Activated CD4-positive, alpha-beta T cell treated with anti-CD3 and anti-CD28 coated beads for 36 hours (primary cell): ENCODE measurements around the gene EPHX1. TPM values are rescaled to one million over a fixed set of nuclear protein-coding genes. Genes with fewer than 3 reads are reported as not detected.

Experiments
- ATAC-seq: fragments of 200-7000 bp; cut with Tn5 transposase; one replicate; pipeline ENCODE4 v1.10.0; 2021; ENCODE audit warnings: mild to moderate bottlenecking, moderate library complexity
- CTCF ChIA-PET: fragments of 350-600 bp; sonication (Branson Sonifier 250); formaldehyde crosslinking; loops from one replicate; lab custom pipeline; 2021; ENCODE audit warnings: antibody characterized with exemption; lab: Charles Lee
- POLR2A ChIA-PET: fragments of 350-600 bp; sonication (Branson Sonifier 250); formaldehyde crosslinking; loops from one replicate; lab custom pipeline; 2021; ENCODE audit warnings: antibody characterized with exemption, inconsistent platforms; lab: Charles Lee
- DNase-seq: peaks from one replicate; pipeline ENCODE4 v3.0.0-alpha.2; 2020
- H3K27ac Mint-ChIP-seq: one replicate; pipeline ENCODE4 v1.8.0; 2021; ENCODE audit warnings: mixed read lengths
- H3K27me3 Mint-ChIP-seq: one replicate; pipeline ENCODE4 v1.8.0; 2021; ENCODE audit warnings: mixed read lengths
- H3K36me3 Mint-ChIP-seq: one replicate; pipeline ENCODE4 v1.8.0; 2021; ENCODE audit warnings: low read depth, mixed read lengths
- H3K4me1 Mint-ChIP-seq: one replicate; pipeline ENCODE4 v1.8.0; 2021; ENCODE audit warnings: mixed read lengths
- H3K4me3 Mint-ChIP-seq: one replicate; pipeline ENCODE4 v1.8.0; 2021; ENCODE audit warnings: mild to moderate bottlenecking, moderate library complexity, mixed read lengths
- H3K9me3 Mint-ChIP-seq: one replicate; pipeline ENCODE4 v1.8.0; 2021; ENCODE audit warnings: low read depth, mixed read lengths
- intact Hi-C, 2 experiments: fragments of 100-400 bp; cut with DNase I in 1 of 2; cut with micrococcal nuclease in 1 of 2; formaldehyde crosslinking; loops; one replicate each; pipeline versions ENCODE4 v1.14.2 to v1.15.1; 2022 to 2024; cut with DNase I, micrococcal nuclease
- total RNA-seq, 2 experiments: library from RNA; stranded (reverse); gene quantifications; one replicate each; pipeline ENCODE4 v1.2.3, GENCODE V29; 2021

EPHX1 gene
- total RNA-seq, 2 experiments from 2014 or later = 2.5 to 2.6 TPM

DNA sequence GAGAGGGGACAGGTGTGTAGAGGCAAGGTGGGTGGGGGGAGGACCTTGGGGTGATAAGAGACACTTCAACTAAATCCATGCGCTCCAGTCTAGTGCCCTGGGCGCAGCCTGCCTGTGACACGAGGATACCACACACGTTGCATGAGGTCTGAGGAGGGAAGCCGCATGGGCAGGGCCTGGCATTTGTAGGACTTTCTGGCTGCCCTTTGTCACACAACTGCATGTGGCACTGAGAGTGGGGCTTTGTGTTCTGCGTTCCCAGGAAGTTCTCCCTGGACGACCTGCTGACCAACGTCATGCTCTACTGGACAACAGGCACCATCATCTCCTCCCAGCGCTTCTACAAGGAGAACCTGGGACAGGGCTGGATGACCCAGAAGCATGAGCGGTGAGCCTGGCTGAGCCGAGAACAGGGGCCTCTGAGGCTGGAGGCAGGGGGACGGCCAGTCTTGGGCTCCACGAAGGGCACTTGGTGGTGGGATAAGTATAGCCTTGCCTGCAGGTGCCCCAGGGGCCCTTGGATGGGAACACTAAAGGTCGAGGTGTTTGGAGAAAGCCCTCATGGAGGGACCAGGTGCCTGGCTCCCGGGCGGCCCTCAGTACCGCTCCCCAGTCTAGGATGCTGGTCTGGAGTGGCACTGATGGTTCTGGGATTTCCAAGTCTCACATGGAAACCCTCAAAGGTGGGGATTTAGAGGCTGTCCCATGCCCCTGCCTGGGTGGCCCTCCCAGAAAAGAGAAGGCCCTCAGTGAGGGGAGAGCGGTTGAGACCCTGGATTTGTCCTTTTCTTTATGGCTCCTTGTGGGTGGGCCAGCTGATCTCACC, 34.5 kb downstream of the EPHX1 start:
- no peaks in the 10 kb centered on the region for H3K9me3 Mint-ChIP-seq
- DNase-seq = no peak
- POLR2A ChIA-PET = no interaction called here
- intact Hi-C loops = loop anchor here in 1 of 2 experiments (10.0 kb wide), 1 partner anchor 370 kb away; no protein-coding TSS in a partner anchor
- H3K4me1 Mint-ChIP-seq = peaks cover 26% of the 10 kb centered on the region
- CTCF ChIA-PET = interaction anchor here (0.6 kb wide), 1 partner anchor 13 kb away, joined by 3 read pairs; no protein-coding TSS in a partner anchor
- ATAC-seq = no peak
- no peaks in the 10 kb centered on the region for H3K27me3 Mint-ChIP-seq
- H3K36me3 Mint-ChIP-seq = peaks cover 9% of the 10 kb centered on the region
- H3K27ac Mint-ChIP-seq = no peak overlapping the region
- no peak overlapping the region for H3K4me3 Mint-ChIP-seq

DNA sequence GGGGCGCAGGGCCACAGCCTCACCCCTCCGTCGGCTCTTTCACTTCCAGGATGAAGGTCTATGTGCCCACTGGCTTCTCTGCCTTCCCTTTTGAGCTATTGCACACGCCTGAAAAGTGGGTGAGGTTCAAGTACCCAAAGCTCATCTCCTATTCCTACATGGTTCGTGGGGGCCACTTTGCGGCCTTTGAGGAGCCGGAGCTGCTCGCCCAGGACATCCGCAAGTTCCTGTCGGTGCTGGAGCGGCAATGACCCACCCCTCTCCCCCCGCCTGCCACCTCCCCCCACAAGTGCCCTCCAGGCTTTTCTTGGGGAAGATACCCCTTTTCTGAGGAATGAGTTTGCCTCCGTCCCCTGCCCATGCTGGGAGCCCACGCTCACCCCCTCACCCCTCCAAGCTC, 35.2 kb downstream of the EPHX1 start:
- intact Hi-C loops = loop anchor here in 1 of 2 experiments (10.0 kb wide), 1 partner anchor 370 kb away; no protein-coding TSS in a partner anchor

DNA sequence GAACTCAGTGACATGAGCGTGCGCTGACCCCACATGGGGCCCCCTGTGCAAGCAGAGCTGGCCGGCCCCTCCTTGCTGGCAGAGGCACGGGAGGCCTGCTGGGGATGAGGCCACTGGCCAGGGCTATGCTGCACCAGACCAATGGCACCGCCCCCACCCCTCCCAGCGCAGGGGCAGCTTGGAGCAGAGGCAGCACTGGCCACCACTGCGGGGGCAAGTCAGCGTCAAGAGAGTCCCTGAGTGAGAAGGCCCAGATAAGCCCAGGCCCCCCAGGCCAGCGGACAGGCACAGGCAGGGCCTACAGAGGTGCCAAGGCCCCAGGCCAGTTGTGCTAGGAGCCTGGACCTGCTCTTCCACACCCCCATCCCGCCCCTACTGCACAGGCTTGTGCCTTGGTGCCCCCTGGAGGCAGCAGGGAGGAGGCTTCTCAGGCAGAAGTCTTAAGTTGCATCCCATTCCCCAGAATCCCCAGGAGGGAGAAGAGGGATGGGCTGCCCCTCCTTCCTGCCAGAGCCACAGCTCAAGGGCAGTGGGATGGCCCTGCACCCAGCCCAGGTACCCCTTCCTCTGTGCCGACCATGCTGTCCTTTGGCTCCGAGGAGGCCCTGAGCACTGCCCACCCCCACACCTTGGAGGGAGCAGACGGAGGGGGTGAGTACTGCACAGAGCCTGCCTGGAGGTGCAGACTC, 35.8 kb downstream of the EPHX1 start:
- CTCF ChIA-PET = interaction anchor here (0.8 to 1.0 kb wide), 2 partner anchors 36 to 287 kb away, joined by 3 to 5 read pairs; partner anchors contain the start of gene TMEM63A
- Mint-ChIP-seq H3K9me3 (no peaks in the 10 kb centered on the region), H3K36me3 (peaks cover 21% of the 10 kb centered on the region), H3K27me3 (no peaks in the 10 kb centered on the region), H3K4me3 (no peak overlapping the region), H3K27ac (no peak overlapping the region), H3K4me1 (peaks cover 34% of the 10 kb centered on the region)
- intact Hi-C loops = loop anchor here in 1 of 2 experiments (10.0 kb wide), 1 partner anchor 371 kb away; no protein-coding TSS in a partner anchor
- DNase-seq (peak; percentile 64), ATAC-seq (peak; percentile 43)
- POLR2A ChIA-PET = no interaction called here

More for the DNA sequence above, 35.2 kb downstream of the EPHX1 start:
- ATAC-seq (no peak), DNase-seq (no peak)
- Mint-ChIP-seq H3K4me3 (no peak overlapping the region), H3K27me3 (no peaks in the 10 kb centered on the region), H3K27ac (no peak overlapping the region), H3K36me3 (peaks cover 15% of the 10 kb centered on the region), H3K9me3 (no peaks in the 10 kb centered on the region), H3K4me1 (peaks cover 31% of the 10 kb centered on the region)
- POLR2A ChIA-PET = no interaction called here
- CTCF ChIA-PET = interaction anchor here (1.0 kb wide), 1 partner anchor 37 kb away, joined by 3 read pairs; the partner anchor contains the start of gene TMEM63A

DNA sequence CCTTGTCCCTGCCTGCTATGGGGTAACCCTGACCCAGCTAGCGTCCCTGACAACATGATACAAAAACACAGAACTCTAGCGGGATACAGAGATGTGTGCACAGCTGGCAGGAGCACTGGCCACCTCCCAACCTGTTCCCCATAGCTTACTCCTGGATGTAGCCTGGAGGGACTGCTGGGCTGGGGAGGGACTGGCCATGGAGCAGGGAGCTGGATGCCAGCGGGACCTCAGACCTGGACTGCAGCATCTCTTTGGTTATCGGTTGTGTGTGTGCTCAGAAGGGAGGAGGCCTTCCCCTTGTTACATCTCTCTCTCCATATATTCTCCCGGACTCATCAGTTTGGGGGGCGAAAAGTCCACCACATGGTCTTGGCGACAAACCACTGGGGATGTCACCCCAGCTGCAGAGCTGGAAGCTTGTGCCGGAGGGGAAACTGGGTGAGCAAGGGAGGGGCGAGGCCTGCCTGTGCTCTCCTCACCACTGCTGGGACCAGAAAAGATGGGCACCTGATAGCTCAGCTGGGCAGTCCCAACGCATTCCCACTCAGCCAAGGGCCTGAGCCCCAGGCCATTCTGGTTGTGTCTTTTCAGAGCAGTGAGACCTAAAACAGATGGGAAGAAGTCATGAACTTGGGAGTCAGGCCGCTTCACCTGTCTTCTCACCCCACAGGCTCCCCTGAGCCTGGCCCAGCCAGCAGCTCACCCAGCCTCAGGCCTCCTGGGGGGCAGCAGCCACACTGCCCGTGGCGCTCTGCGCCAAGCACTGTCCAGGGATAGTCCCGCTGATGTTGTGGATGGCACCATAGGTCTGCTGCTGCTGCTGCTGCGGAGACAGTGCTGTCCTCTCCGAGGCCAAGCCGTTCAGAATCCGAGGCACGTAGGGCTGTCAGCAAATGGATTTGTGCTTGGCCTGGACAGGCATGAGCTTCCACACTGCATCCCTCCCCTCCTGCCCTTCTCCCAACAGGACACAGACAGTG, 36.7 kb downstream of the EPHX1 start:
- Mint-ChIP-seq H3K9me3 (no peaks in the 10 kb centered on the region), H3K4me3 (no peak overlapping the region), H3K27ac (peak overlapping the region; percentile 29), H3K36me3 (peaks cover 25% of the 10 kb centered on the region), H3K27me3 (no peaks in the 10 kb centered on the region), H3K4me1 (peaks cover 35% of the 10 kb centered on the region)
- POLR2A ChIA-PET = no interaction called here
- ATAC-seq (no peak), DNase-seq (no peak)
- CTCF ChIA-PET = interaction anchor here (0.8 kb wide), 1 partner anchor 288 kb away, joined by 5 read pairs; no protein-coding TSS in a partner anchor
- intact Hi-C loops = loop anchor here in 1 of 2 experiments (10.0 kb wide), 1 partner anchor 372 kb away; no protein-coding TSS in a partner anchor

DNA sequence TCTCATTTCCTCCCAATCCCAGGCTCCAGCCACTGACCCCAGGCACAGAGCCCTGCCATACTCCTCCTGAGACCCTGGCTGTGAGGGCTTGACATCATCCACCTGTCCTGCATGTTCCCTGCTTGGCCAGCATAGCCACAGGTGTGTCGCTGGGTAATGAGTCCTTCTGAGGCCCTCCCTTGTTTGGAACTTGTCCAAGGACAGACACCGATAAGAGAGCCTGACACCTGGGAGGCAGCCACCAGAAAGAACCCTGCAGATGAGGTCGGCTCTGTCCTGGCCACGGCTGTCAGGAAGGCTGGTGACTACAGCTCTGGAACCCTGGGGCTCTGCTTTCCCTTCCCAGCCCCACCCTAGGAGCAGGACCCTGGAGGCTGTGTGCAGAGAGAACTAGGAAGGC, 37.7 kb downstream of the EPHX1 start:
- CTCF ChIA-PET = no interaction called here
- H3K36me3 Mint-ChIP-seq = peaks cover 32% of the 10 kb centered on the region
- no peak overlapping the region for H3K4me3 Mint-ChIP-seq
- peaks cover 42% of the 10 kb centered on the region for H3K4me1 Mint-ChIP-seq
- DNase-seq = no peak
- intact Hi-C loops = loop anchor here (2.0 to 10.0 kb wide), 2 partner anchors 373 kb away; no protein-coding TSS in a partner anchor
- H3K27me3 Mint-ChIP-seq = no peaks in the 10 kb centered on the region
- H3K27ac Mint-ChIP-seq = no peak overlapping the region
- no peak for ATAC-seq
- POLR2A ChIA-PET = interaction anchor here (0.6 kb wide), 1 partner anchor 387 kb away, joined by 3 read pairs; no protein-coding TSS in a partner anchor
- no peaks in the 10 kb centered on the region for H3K9me3 Mint-ChIP-seq

DNA sequence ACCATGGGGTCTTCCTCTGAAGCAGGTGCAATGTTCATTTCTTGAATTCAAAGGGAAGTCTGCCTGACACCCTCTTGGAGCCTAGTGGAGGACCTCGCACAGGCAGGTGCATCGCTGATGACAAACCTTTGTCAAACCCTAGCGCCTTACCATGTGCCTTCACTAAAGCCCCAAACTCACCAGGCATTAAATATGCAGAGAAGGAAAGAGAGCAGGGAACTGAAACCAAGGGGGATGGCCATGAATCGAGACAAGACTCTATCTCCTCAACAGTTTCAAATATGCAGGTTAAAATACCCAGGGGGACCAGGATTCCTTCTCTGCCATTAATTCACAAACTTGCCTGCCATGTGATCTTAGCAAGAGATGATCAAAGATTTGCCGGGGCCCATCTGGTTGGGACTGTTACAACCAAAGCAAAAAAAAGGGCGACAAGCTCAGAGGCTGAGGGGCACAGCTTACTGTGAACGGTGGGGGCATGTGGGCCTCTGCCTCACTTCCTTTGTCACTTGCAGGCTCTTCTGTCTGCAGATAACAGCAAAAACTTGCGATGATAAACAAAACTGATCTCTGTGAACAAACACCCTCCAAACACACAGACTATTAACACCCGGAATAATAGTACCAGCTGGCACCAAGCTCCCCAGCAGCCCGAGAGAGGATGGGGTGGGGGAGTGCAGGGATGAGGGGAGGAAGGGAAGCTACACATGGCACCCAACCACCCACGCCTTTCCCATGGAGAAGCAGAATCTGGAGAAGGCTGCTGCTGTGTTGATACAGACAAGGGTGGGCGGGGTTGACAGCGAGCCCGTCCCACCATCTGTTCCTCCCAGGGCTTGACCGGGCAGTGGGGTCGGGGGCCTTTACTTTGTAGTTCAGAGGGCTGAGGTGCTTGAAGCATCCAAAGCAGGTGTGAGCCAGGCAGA, 38.4 kb downstream of the EPHX1 start:
- no peak for DNase-seq
- peaks cover 42% of the 10 kb centered on the region for H3K4me1 Mint-ChIP-seq
- H3K36me3 Mint-ChIP-seq = peaks cover 37% of the 10 kb centered on the region
- ChIA-PET POLR2A (interaction anchor here (0.6 kb wide), 1 partner anchor 388 kb away, joined by 3 read pairs; no protein-coding TSS in a partner anchor), CTCF (interaction anchor here (0.8 kb wide), 1 partner anchor 211 kb away, joined by 4 read pairs; no protein-coding TSS in a partner anchor)
- H3K9me3 Mint-ChIP-seq = no peaks in the 10 kb centered on the region
- H3K27ac Mint-ChIP-seq = peak overlapping the region; percentile 77
- H3K4me3 Mint-ChIP-seq = no peak overlapping the region
- no peak for ATAC-seq
- intact Hi-C loops = loop anchor here (2.0 to 10.0 kb wide), 2 partner anchors 373 kb away; no protein-coding TSS in a partner anchor
- no peaks in the 10 kb centered on the region for H3K27me3 Mint-ChIP-seq

DNA sequence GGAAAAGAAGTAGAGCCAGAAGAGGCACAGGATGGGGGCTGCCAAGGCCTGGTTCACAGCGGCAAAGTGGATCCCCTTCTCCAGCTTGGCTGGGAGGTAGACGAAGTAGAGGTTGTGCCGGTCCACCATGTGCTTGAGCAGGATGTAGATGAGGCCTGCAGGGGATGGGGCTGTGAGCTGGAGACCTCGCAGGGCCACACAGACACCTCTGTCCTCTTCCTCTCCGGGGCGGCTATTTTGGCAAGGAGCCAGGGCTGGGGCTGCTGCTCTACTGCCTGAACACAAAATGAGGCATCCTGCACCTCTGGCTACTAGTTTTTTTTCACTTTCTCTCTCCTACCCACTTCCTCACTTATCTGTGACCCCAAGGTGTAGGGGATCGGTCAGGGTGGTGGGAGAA, 40.0 kb downstream of the EPHX1 start:
- no peaks in the 10 kb centered on the region for H3K27me3 Mint-ChIP-seq
- DNase-seq (peak; percentile 34), ATAC-seq (no peak)
- CTCF ChIA-PET = interaction anchor here (0.5 to 0.6 kb wide), 2 partner anchors 23 to 24 kb away, joined by 3 read pairs; no protein-coding TSS in a partner anchor
- POLR2A ChIA-PET = no interaction called here
- H3K4me1 Mint-ChIP-seq = peaks cover 42% of the 10 kb centered on the region
- H3K9me3 Mint-ChIP-seq = no peaks in the 10 kb centered on the region
- H3K27ac Mint-ChIP-seq = peak overlapping the region; percentile 56
- H3K36me3 Mint-ChIP-seq = peaks cover 46% of the 10 kb centered on the region
- intact Hi-C loops = loop anchor here (2.0 to 10.0 kb wide), 2 partner anchors 375 kb away; no protein-coding TSS in a partner anchor
- no peak overlapping the region for H3K4me3 Mint-ChIP-seq

DNA sequence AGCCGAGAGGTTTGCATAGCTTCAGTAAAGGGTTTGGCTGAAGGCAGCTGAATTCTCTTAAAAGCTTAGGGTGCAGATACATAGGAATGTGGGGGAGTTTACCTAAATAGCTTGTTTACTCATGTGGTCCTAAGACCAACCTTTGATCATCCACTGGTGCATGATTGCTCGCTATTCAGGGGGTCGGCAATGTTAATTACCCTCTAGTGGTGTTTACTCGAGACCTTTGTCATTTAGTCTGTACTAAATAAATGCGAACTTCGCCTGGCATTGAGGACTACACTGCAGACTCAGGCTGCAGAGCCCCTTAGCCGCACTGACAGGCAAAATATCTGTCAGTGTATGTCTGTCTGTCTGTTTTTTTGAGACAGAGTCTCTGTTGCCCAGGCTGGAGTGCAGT, 40.4 kb downstream of the EPHX1 start:
- intact Hi-C loops = no loop called here
- DNase-seq (no peak), ATAC-seq (no peak)
- Mint-ChIP-seq H3K4me1 (peaks cover 42% of the 10 kb centered on the region), H3K27me3 (no peaks in the 10 kb centered on the region), H3K4me3 (no peak overlapping the region), H3K36me3 (peaks cover 46% of the 10 kb centered on the region), H3K9me3 (no peaks in the 10 kb centered on the region), H3K27ac (peak overlapping the region; percentile 56)
- POLR2A ChIA-PET = no interaction called here
- CTCF ChIA-PET = interaction anchor here (0.5 kb wide), 1 partner anchor 23 kb away, joined by 3 read pairs; no protein-coding TSS in a partner anchor

DNA sequence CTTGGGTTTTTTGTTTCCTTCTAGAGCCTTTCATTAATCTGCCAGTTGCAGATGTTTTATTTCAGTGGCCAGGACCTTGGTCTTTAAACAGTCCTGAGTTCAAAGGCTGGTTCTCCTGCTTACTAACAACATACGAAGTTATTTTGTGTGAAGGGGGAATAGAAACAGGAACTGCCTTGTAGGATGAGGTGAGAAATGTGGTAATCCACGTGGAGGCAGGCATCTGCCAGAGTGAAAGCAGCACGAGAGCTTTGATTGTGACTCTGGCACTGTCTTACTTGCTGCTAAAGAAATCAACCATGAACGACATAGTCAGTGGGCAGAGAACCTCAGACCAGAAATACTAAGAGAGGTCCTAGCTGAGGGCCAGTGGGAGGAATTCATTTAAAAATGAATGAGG, 41.9 kb downstream of the EPHX1 start:
- DNase-seq (peak; percentile 40), ATAC-seq (peak; percentile 60)
- H3K4me1 Mint-ChIP-seq = peaks cover 47% of the 10 kb centered on the region
- no peaks in the 10 kb centered on the region for H3K27me3 Mint-ChIP-seq
- no peak overlapping the region for H3K4me3 Mint-ChIP-seq
- intact Hi-C loops = loop anchor here in 1 of 2 experiments (1.0 kb wide), 1 partner anchor 14 kb away; no protein-coding TSS in a partner anchor
- POLR2A ChIA-PET = no interaction called here
- peak overlapping the region; percentile 64 for H3K27ac Mint-ChIP-seq
- H3K9me3 Mint-ChIP-seq = no peaks in the 10 kb centered on the region
- CTCF ChIA-PET = interaction anchor here (0.8 to 0.9 kb wide), 2 partner anchors 25 to 136 kb away, joined by 3 read pairs; no protein-coding TSS in a partner anchor
- peaks cover 49% of the 10 kb centered on the region for H3K36me3 Mint-ChIP-seq
